ENCODE measurements around the gene ADAMTS14. TPM values are rescaled to one million over a fixed set of nuclear protein-coding genes. Genes with fewer than 3 reads are reported as not detected.

The ADAMTS14 gene
- total and polyA plus RNA-seq, 8 donors: 0.33 to 9.4 (median 3.9) TPM; not detected in 2

DNA sequence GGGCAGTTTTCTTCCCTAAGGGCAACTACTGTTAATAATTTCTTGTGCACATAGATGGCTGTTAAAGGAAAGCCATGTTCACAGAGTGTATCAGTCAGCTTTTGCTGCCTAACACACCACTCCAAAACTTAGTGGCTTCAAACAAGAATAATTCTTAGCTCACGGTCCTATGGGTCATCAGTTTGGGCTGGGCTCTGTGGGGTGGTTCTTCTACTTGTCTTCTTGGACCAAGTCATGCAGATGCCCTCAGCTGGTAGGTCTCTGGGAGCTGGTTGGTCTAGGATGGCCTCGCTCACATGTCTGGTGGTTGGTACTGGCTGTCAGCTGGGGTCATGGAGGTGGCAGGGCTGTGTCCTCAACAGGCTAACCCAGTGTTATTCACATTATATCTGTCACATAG is 73.2 kb downstream of the ADAMTS14 start:
- no peak for DNase-seq
- no peaks in the 10 kb centered on the region for H3K36me3 ChIP-seq
- H3K4me1 ChIP-seq: peaks cover 5 to 26% (median 16%) of the 10 kb centered on the region in 4 donors
- intact Hi-C loops (cut with DNase I; ENCODE audit: low total_unique reads): no loop called here
- no peak overlapping the region for H3K4me3 ChIP-seq
- TF ChIP-seq POLR2AphosphoS5 (IDR thresholded peaks at IDR 0.05): no peak
- no peak for TF ChIP-seq POLR2A (IDR thresholded peaks at IDR 0.05)
- TF ChIP-seq, protein P1, sequence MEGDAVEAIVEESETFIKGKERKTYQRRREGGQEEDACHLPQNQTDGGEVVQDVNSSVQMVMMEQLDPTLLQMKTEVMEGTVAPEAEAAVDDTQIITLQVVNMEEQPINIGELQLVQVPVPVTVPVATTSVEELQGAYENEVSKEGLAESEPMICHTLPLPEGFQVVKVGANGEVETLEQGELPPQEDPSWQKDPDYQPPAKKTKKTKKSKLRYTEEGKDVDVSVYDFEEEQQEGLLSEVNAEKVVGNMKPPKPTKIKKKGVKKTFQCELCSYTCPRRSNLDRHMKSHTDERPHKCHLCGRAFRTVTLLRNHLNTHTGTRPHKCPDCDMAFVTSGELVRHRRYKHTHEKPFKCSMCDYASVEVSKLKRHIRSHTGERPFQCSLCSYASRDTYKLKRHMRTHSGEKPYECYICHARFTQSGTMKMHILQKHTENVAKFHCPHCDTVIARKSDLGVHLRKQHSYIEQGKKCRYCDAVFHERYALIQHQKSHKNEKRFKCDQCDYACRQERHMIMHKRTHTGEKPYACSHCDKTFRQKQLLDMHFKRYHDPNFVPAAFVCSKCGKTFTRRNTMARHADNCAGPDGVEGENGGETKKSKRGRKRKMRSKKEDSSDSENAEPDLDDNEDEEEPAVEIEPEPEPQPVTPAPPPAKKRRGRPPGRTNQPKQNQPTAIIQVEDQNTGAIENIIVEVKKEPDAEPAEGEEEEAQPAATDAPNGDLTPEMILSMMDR (IDR thresholded peaks at IDR 0.05): no peak
- TF ChIP-seq EP300 (IDR thresholded peaks at IDR 0.05): no peak
- no peak overlapping the region for H3K27ac ChIP-seq
- WGBS, 5 donors: 69 to 97% (median 89%) methylated on average over 2 of the region's 2 CpGs
- no peaks in the 10 kb centered on the region for H3K9me3 ChIP-seq
- H3K27me3 ChIP-seq: no peaks in the 10 kb centered on the region

DNA sequence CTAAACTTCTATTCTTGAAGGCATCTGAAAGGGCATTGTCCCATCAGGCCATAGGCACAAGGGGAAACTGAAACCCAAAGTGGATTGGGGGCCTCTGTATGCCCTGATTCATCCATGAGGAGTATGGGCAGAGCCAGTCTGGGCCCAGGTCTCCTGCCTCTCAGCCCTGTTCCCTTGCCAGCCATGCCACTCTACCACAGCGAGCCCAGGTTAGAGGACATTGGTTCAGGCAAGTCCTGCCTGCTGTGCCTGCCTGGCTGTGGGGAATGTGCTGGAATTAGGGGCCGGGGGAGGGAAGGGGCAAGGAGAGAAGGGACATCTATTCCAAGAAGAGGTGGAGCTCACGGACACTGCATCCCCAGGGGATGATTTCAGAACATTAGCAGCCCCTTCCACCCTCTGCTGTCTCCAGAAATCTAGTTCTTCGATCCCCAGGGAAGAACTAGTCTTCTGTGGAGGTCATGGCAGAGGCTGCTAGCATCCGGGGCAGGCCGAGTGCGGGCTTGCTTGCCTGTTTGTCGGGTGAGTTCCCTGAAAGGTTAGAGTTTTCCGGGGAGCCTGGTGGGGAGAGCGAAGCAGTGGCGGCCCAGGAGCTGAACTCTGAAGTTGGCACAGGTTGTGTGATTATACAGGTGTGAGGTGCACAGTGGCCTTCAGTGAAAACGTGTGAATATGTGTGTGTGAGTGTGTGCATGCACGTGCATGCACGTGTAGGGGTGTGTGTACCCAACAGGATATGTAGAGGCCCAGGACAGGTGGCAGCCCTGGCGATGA is 75.1 kb downstream of the ADAMTS14 start:
- Histone ChIP-seq H3K4me1 (peaks cover 5 to 14% (median 12%) of the 10 kb centered on the region in 4 donors), H3K4me3 (no peak overlapping the region), H3K27ac (no peak overlapping the region), H3K9me3 (no peaks in the 10 kb centered on the region), H3K27me3 (no peaks in the 10 kb centered on the region), H3K36me3 (no peaks in the 10 kb centered on the region)
- TF ChIP-seq EP300 (IDR thresholded peaks at IDR 0.05): no peak
- no peak for TF ChIP-seq POLR2A (IDR thresholded peaks at IDR 0.05)
- TF ChIP-seq POLR2AphosphoS5 (IDR thresholded peaks at IDR 0.05): no peak
- no peak for DNase-seq
- WGBS, 5 donors: 76 to 82% (median 82%) methylated on average over 14 to 15 of the region's 15 CpGs
- intact Hi-C loops (cut with DNase I; ENCODE audit: low total_unique reads): no loop called here

DNA sequence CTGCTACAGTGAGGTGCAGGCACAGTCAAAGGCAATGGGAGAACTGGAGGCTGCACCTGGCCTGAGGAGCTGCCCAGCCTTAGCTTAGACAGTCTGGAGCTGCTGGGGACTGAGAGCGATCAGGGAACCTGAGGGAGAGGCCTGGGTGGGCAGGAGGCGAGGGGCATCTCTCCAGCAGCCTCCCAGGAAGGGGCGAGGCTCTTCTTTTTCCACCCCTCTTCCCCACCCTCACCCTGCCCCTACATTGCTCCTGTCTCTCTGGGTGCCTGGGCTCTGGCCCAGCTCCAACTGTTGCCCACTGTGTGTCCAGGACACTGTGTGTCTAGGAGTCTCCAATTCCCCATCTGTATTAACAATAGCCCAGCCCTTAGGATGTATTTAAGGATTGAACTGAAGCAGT is 76.0 kb downstream of the ADAMTS14 start:
- Histone ChIP-seq H3K27me3 (no peaks in the 10 kb centered on the region), H3K36me3 (no peaks in the 10 kb centered on the region), H3K9me3 (no peaks in the 10 kb centered on the region), H3K4me1 (peaks cover 0 to 5% (median 4%) of the 10 kb centered on the region in 4 donors), H3K4me3 (no peak overlapping the region), H3K27ac (no peak overlapping the region)
- no peak for DNase-seq
- no peak for TF ChIP-seq POLR2A (IDR thresholded peaks at IDR 0.05)
- TF ChIP-seq EP300 (IDR thresholded peaks at IDR 0.05): no peak
- TF ChIP-seq, protein P1 (IDR thresholded peaks at IDR 0.05): no peak
- no peak for TF ChIP-seq POLR2AphosphoS5 (IDR thresholded peaks at IDR 0.05)
- intact Hi-C loops (cut with DNase I; ENCODE audit: low total_unique reads): no loop called here
- 86 to 100% (median 92%) methylated on average over 3 of the region's 3 CpGs for WGBS, 5 donors

DNA sequence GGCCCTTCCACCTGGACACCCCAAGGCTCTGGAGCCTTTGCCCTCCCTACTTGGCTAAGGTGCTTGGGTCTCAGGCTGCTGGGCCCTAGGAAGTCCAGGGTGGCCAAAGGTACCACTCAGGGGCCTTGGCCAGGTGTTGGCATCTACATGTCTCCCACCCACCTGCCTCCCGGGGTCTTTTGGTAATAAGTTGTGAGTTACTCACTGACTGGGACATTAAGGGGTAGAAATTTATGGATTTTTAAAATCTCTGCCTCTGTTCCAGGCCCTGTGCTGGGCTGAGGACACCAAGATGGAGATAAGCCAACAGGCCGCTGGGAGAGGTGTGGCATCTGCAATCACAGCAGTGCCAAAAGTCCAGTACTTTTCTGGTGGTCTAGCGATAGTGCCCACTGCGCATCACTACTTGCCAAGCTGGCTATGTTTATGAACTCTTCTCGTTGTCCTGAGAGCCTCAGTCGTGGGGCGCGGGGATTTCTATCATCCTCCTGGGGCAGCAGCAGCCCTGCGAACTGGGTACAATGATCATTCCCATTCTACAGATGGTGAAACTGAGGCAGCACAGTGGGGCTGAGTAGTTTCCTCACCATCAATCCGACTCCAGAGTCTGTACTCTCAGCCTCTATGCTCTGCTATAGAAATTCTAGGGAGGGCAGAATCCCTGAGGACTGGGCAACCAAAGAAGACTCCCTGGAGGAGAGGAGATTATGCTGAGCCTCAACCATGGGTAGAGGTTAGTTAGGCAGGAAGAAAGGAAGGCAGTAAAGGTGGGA is 76.7 kb downstream of the ADAMTS14 start:
- DNase-seq: no peak
- Histone ChIP-seq H3K27ac (no peak overlapping the region), H3K9me3 (no peaks in the 10 kb centered on the region), H3K27me3 (no peaks in the 10 kb centered on the region), H3K4me1 (no peaks in the 10 kb centered on the region), H3K4me3 (no peak overlapping the region), H3K36me3 (no peaks in the 10 kb centered on the region)
- TF ChIP-seq EP300 (IDR thresholded peaks at IDR 0.05) (no peak), POLR2A (IDR thresholded peaks at IDR 0.05) (no peak), POLR2AphosphoS5 (IDR thresholded peaks at IDR 0.05) (no peak)
- TF ChIP-seq, protein P1 (IDR thresholded peaks at IDR 0.05): no peak
- WGBS, 5 donors: 91 to 97% (median 94%) methylated on average over 4 to 10 of the region's 10 CpGs
- intact Hi-C loops (cut with DNase I; ENCODE audit: low total_unique reads): no loop called here

All from stomach (tissue), 9 donors.